Stimulated activated CD4-positive, alpha-beta T cell treated with anti-CD3 and anti-CD28 coated beads, Interleukin-4, amount 100 ng/mL, for 48 hours (primary cell): Measurements from ENCODE around the gene PSMD1.
A peak's percentile ranks its signal among the peaks of the same experiment; 100 is the strongest.
"Not testable (repeated sequence)": the region's sequence is repeated elsewhere in the genome, so short reads cannot be mapped to it uniquely, and the experiment has no call there.

Experiments used
- DNase-seq, 2 donors: peaks; one replicate each; pipeline ENCODE4 v3.0.0-alpha.2; 2020; ENCODE audit warnings: low read depth in 2 of 2

PSMD1 gene

DNA sequence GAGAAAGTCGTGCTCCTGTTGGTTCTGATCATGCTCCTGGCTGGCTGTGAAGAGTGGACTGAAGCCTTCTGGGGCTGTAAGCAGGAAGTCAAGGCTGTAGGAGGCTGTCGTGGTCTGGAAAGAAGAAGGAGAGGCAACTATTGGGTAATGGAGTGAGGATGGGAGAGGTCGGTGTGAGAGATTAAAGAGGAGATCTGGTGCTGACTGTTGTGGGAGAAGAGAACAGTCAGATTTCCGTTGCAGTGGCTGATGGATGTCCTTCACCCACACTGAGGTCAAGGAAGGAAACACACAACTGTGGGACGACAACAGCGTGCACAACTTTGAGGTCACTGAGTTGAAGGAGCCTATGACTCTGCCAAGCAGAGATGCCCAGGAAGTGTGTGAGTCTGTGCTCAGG, 2.8 kb upstream of the PSMD1 start:
- no peak for DNase-seq

DNA sequence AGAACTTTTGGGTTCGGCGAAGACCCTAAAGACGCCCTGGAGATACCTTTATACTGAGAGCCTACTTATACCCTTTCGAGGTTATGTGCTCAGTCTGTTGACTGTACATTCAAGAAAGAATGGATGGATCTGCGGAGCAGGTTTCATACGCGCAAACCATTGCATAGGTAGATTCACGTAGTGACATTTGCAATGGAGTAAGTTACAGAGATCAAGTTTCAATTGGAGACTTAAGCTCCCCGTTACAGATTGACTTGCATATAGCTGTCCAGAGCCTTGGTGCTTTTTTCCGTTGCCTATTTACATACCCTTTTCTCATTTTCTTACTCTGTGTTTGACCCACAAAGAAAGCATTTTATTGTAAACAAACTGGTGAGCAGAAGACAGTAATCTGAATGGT, 923 bp downstream of the PSMD1 start:
- no peak for DNase-seq

- no peak for DNase-seq
Observed at GRCh38 chr2:231058761-231059550, 2.3 kb downstream of the PSMD1 start.

DNA sequence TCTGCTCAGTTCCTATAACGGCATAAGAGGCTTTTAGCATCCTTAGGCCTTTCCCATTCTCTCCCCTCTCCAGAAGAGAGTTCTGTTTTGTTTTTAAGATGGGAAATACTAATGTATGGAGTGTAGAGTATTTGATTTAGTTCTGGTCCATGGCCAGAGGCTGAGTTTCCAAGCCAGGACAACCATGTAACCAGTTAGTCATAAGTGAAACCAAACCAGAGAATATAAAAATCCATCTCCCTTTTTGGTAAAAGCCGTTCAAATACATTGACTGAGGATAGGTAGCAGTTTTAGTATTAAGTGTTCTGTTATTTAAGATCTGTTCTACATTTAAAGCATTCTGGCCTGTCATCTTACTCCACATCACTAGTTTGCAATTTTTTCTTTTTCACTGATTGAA, 3.1 kb downstream of the PSMD1 start:
- no peak for DNase-seq

DNA sequence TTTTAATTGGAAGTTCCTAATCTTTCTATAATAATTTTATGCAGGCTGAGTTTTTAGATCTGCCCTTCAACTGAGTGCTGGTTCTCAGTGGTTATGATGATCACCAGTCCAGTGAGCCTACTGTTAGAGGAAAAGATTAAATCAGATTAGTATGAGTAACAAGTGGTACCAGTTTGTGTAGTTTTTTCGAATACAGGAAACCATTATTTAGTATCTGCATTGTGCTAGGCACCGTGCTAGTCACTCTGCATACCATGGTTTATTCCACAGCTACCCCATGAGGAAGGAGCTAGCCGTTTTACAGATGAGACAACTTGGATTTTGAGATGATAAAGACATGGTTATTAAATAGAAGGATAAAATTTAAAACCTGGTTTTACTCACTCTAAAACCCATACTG, 6.1 kb downstream of the PSMD1 start:
- DNase-seq = no peak

DNA sequence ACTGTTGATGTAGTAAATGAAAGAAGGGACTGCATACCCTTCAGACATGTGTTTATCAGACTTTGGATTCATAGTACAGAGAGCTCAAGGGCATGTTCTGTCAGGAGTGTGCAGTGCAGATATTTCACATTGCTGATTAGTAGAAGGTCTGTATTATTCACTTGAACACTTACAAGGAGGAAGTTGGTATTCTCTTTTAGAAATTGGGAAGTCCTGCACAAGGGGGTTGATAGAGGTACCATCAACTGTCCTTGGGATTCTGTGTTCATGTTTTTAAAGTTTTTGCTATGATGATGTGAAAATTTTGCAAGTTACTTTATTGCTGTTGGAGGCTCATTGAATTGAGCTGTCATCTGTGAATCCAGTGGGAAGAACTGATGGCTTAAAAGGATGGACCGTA, 6.7 kb downstream of the PSMD1 start:
- DNase-seq = no peak

DNA sequence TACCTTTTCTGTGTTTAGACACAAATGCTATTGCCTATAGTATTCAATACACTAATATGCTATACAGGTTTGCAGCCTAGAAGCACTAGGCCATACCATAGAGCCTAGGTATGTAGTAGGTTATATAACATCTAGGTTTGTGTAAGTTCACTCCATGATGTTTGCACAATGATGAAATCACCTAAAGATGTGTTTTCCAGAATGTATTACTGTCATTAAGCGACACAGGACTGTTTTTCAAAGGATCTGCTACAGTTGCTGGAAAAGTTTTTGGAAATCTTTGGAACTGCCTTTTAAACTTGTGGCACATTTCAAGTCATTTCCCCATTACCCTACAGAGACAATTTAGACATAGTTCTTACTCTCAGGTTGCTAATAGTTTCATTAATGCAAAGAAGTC, 9.3 kb downstream of the PSMD1 start:
- no peak for DNase-seq

DNA sequence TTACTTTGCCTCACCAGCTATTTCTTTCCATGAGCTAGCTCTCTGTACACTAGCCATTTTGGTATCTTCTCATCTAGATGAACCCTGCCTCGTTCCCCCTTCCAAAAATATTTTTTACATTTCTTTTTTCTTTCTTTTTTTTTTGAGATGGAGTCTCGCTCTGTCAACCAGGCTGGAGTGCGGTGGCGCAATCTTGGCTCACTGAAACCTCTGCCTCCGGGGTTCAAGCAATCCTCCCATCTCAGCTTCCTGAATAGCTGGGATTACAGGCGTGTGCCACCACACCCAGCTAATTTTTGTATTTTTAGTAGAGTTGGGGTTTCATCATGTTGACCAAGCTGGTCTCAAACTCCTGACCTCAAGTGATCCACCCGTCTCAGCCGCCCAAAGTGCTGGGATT, 10.9 kb downstream of the PSMD1 start:
- not testable (repeated sequence) for DNase-seq

GRCh38 chr2:231068525-231069222, 12.0 kb downstream of the PSMD1 start:
- DNase-seq = no peak

DNA sequence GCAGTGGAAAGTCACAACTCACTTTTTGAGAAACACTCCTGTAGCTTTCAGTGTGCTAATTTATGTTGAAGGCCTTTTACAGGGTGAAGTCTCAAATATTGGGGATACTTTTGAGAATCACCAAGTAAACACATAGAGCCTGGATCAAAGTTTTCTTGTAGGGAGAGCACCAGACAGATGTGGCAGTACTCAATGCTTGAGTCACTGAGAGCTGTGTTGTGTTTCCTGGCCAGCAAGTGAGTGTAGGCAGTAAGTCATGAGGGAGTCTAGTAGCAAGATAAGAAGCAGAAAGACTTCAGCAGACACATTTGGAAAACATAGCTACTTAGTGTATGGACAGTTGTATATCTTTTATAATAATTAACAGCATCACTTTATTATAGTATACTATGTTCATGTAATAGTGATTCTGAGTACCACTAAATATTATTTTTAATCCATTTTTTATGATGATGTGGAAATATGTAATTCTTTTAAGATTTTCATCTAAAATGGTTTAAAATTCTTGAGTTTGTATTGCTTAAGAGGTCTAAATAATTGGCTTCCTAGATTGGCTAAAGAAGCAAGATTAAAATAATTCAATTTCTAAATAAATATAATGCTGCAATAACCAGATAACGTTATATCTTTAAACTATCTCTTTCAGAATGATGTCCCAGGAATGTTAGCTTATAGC, 12.8 kb downstream of the PSMD1 start:
- DNase-seq = no peak

DNA sequence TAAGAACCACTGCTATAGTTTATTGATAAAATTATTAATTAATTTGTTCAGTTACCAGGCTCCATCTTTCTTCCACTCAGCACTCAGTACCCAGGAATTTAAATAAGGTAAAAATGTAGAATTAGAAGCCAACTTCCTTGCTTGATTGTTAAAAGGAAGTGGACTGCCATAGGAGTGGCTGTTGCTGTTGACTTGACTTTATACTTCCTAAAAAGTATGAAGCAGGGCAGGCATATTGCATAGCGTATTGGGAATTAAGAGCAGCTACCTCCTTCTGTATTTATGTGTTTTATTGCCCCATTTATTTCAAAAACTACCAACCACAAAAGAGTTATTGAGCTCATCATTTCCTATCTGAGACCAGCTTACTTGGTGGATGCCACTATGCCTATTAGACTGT, 27.9 kb downstream of the PSMD1 start:
- no peak for DNase-seq

DNA sequence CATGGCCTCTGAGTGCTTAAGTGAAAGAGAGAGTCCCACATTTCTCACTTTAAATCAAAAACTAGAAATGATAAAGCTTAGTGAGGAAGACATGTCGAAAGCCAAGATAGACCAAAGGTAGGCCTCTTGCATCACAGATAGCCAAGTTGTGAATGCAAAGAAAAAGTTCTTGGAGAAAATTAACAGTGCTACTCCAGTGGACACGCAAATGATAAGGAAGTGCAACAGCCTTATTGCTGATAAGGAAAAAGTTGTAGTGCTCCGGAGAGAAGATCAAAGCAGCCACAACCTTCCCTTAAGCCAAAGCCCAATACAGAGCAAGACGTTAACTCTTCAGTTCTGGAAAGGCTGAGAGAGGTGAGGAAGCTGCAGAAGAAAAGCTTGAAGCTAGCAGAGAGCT, 32.1 kb downstream of the PSMD1 start:
- DNase-seq = no peak

DNA sequence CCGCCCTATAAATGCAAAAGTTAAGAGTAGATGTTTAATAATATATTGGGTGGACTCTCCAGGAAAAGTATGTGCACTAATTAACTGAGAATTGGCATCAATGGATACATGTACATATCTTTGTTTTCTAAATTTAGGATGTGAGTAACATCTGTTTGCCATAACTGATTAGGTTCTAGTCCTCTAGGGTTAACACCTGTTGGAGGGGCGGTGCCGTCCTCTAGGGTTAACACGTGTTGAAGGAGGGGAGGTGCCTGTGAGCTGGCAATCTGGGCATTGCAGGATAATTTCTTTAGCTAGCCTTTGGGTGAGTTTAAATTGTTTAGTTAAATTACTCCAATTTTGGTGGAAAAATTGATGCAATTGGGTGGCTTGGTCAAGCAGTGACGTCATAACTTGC, 37.3 kb downstream of the PSMD1 start:
- DNase-seq = no peak

DNA sequence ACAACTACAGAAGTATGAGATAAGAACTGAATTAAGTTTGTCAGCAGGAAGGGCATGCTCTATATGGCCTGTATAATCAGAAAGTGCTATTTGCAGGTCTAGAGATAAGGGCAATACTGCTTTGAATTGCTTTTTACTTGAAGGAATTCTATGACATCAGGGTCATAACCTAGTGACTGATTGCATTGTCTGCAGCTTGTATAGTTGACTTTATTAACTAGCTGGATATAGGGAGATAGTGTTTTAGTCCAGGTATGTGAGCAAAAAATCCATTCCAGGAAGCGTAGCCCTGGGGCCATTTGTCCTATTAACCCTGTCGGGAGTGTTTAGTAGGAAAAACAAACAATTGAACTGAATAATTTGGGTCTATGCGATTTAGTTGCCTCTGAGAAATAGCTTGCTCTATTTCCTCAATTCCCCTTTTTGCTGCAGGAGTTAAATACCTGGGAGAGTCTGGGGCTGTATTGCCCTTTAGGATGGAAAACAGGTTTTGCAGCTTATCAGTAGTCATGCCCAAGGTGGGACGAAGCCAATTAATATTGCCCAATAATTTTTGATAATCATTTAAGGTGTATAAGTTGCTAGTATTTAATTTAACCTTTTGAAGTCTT, 38.2 kb downstream of the PSMD1 start:
- no peak for DNase-seq

- DNase-seq = peak in 1 of 2 donors; percentile 4
Observed at GRCh38 chr2:231099918-231100317, 43.3 kb downstream of the PSMD1 start.

- DNase-seq = not testable (repeated sequence)
Observed at GRCh38 chr2:231100321-231100720, 43.7 kb downstream of the PSMD1 start.

DNA sequence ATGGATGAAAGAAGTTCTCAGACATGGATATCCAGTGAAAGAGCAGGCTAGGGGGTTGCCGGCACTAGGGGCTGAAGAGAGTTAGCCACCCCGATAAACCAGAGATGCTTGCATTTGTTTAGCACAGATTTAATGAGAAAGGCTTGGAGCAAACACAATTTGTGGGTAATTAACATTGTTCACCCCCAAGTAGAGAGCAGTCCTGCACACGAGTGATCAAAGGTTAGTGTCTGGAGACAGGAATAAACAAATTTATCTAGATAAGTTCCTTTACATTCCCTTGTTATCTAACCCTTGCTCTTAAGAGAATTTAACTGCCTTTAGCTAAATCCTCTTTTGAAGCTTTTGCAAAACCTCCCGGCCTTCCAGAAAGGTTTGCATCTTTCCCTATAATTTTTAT, 44.3 kb downstream of the PSMD1 start:
- no peak for DNase-seq

DNA sequence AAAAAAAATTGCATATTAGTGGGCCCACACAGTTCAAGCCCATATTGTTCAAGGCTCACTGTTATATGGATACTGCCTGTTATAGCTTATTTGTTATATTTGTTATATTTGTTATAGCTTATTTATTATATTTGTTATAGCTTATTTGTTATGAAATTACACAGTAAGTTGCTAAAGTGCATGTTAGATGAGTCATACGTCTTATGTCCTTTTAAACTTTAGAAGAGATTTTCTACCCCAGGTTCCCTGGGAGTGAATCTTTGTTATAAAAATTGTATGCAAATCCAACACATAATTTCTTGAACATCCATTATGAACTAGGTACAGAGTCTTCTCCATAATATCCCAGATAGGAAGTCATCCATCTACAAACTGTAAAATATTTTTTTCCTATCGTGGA, 46.1 kb downstream of the PSMD1 start:
- DNase-seq = no peak

DNA sequence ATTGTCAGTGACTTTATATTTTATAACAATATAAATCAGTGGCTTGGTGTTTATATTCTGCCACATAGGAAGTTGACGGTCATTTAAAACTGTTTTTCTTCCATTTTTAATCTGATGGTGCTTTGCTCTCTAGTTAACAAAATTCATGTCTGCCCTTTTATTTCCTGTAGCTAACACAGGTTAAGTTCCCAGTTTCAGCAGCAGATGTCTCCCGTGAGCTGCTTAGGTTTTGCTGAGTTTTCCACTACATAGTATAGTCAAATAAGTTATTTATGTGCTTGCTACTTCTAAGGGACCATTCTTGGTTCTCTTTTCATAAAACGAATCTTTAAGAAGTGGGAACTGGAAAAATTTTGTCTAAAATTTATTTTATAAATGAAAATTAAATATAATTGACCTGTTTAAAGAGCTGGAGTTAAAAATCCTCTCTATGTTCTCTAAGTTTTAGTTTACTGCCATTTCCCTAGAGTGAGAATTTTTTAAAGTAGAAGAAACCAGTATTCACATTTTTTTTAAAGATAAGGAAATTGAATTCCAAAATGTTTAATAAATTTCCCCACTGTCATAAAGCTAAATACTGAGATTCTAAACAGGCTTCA, 47.5 kb downstream of the PSMD1 start:
- DNase-seq = peak; percentile 23 to 42

DNA sequence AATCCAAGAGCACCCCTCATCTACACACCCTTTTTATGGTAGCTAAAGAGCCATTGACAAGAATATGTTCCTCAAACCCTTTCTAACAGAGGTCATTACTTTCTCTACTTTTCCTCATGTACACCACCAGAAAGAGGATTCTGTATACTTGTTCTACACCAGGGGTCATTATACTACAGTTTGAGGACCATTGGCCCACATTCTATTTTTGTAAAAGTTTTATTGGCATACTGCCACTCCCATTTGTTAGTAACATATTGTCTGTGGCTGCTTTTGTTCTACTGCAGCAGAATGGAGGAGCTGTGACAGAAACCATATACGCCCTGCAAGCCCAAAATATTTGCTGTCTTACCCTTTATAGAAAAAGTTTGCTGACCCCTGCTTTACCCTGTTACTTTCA, 53.9 kb downstream of the PSMD1 start:
- DNase-seq = no peak

- no peak for DNase-seq
Observed at GRCh38 chr2:231111987-231112386, 55.3 kb downstream of the PSMD1 start.

DNA sequence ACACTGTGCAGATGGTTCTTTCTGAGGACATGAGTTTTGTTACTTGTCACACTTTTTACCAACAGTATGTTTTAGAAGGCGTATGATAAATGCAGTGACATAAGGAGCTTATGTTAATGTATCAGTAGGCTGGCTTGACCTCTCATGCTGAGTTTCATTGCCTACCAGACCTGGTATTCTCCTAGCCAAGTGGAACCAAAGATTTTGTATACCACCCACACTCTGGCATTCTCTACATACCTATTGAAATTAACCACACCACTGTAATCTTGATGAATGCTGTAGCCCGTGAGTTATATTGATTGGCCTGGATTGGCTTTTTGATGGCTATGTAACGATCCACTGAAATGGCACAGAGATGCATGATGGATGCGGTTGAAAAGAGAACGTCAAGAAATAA, 56.8 kb downstream of the PSMD1 start:
- no peak for DNase-seq
